NCI-H524 treated with DMSO at 0.1 percent for 48 hours (cell line): ENCODE results near the gene FAM133A.

Experiments
- DNase-seq: peaks from one replicate; lab custom pipeline; 2025; lab: John Stamatoyannopoulos, UW

FAM133A gene

GRCh38 chrX:93673869-93674271 is at the start of gene FAM133A:
FAM133A (plus strand) TSS chrX:93674206; CDS start chrX:93709420, 35,214 bp downstream.
- DNase-seq, result peak; percentile 45

DNA sequence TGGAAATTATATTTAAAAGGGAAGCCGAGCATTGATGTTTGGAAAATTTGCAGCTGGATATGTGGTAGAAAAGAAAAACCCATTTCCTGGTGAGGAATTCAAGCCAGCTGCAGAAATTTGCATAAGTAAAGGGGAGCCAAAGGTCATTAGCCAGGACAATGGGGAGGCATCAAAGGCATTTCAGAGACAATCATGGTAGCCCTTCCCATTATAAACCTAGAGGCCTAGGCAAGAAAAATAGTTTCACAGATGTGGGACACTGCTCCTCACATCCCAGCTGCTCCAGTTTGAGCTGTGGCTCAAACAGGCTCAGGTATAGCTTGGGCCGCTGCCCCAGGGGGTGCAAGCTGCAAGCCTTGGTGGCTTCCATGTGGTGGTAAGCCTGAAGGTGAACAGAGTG is 36.4 kb upstream of the FAM133A start:
- no peak for DNase-seq

GRCh38 chrX:93649381-93649780 is 24.6 kb upstream of the FAM133A start:
- no peak for DNase-seq

GRCh38 chrX:93660575-93660974 is 13.4 kb upstream of the FAM133A start:
- no peak for DNase-seq

DNA sequence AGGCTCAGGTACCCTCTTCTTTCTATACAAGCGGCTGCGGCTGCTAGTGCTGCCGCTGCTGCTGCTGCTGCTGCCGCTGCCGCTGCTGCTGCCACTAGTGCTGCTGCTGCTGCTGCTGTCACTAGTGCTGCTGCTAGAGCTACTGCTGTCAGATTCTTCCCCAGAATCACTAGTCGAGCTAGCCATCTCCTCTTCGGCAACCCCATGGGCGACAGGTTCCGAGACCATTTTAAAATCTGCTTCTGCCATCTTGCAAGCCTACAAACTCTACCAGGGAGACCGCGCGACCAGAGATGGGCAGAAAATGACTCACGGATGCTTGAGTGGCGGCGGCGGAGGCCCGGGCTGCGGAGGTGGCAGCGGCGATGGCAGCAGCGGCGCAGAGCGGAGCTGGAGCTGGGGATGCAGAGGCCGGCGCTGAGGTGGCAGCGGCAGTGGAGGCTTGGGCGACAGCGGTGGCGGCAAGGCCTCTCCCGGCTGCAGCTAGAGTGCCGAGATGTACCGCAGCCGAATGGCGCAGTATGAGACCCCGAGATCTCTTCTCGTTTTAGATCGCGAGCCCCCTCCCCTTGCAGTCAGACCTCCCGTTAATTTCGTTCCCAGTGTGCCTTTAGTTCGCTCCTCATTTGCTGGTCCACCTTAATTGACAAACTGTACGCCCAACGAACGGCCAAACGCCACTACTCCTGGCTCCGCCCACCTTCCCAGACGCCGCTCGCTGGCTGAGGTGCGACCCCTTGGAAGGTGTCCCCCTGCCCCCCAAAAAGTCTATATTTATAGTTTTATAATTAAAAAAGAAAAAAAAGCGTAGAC is 744 bp upstream of the FAM133A start, which contains the start of gene NAP1L3:
Gene NAP1L3 (minus strand): TSS at position 523 of the 813 bp plus-strand sequence. CDS start 274 bp downstream, at position 249.
- peak; percentile 88 for DNase-seq

- DNase-seq, result no peak
Measured at GRCh38 chrX:93695981-93696380, 22.0 kb downstream of the FAM133A start.

DNA sequence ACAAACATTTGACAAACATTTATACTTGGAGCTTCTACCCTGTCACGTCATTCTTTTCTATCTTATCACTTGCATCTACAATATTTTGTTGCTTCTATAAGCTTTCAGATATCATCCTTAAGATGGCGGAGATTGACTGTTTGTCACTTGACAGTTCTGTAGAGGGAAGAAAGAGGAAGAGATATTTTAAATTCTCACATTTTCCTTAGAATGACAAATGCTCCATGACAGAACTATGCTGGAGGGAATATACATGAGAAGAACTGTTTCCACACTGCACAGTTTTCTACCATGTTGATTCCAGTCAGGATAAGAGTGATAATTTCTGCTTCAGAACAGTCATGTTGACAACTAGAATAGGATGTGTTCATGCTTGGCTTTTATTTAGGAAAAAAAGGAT is 29.7 kb downstream of the FAM133A start:
- DNase-seq, result no peak

DNA sequence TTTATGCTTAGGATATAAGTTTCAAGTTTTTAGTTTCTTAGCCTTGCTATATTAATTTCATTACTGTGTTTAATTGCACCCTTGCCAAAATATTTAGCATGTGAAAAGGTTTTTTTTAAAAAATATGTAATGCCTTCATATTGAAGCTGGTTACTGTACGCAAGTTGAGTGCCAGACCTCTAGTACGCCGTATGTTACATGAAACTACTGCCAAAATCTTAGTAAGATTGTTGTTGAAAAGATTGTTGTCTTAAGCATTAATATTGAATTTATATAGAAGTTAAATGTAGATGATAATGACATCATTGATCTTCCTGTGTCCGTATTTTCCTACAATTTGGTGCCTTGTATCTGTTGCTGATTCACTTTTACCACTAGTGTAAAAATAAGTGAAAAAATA is 37.1 kb downstream of the FAM133A start:
- DNase-seq, result no peak

DNA sequence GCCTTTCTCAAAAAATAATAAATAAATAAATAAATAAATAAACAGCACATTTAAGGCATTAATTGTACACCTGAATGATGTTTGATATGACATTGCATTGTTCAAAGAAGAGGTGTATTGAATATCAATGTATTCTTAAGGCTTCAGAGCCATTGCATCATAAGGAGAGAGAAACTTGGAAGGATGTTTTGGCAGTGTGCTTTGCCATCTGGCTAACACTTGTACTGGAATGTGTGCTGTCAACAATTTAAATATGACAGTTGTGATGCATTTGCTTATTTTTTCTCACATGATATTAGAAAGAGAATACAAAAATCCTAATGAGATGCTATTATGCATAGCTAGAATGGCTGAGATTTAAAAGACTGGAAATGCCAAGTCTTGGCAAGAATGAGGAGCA is 67.8 kb downstream of the FAM133A start:
- no peak for DNase-seq

DNA sequence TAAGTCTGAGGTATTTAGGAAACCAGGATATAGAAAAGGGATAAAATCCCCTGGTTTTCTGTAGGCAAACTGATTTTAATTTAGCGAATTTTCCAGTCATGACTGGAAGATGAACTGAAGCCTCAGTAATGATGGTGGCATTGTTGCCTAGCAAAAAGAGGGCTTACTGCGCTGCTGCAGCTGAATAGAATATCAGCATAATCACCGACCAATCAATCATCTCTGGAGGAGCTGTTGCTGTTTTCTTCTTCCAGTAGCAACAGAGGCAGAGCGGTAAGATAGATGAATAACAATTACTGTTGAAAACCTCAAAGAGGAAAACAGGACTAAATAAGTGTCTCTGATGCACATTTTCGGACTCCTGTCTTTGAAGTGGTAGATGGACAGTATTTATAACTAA is 86.2 kb downstream of the FAM133A start:
- DNase-seq, result no peak
